Endothelial cell of umbilical vein (primary cell): Measurements from ENCODE around the gene SLC44A4.

ENCODE experiments used
- CTCF ChIP-seq, 2 donors: IDR thresholded peaks; 1 replicate in 1 of 2; 2 replicates in 1 of 2; pipeline ENCODE4 v1.5.1; 2011; ENCODE audit warnings: low read length in 2 of 2, mild to moderate bottlenecking in 2 of 2, moderate library complexity in 2 of 2, control low read depth in 1 of 2, inconsistent platforms in 1 of 2, low read depth in 1 of 2; ENCODE audit not compliant: insufficient read depth in 1 of 2; ENCODE audit errors: extremely low read depth in 1 of 2
- EZH2 ChIP-seq: IDR thresholded peaks from 2 replicates; pipeline ENCODE4 v1.6.1; 2012; ENCODE audit warnings: borderline replicate concordance, low read depth, mild to moderate bottlenecking, moderate library complexity, low read length, inconsistent platforms; ENCODE audit not compliant: severe bottlenecking
- POLR2A ChIP-seq: IDR thresholded peaks from 2 replicates; pipeline ENCODE4 v1.6.1; 2012; ENCODE audit warnings: low read depth, mild to moderate bottlenecking, control low read depth, low read length

- TF ChIP-seq CTCF (IDR thresholded peaks at IDR 0.05; ENCODE audit: extremely low read depth in 1 of 2, insufficient read depth in 1 of 2, low read depth in 1 of 2, low read length in 2 of 2) (no peak), POLR2A (no peak), EZH2 (no peak)
Measured at GRCh38 chr6:31860349-31860748, 18.4 kb downstream of the SLC44A4 start.
